Neural progenitor cell (in vitro differentiated cells): ENCODE data around the gene TPSAB1. TPM values are rescaled to one million over a fixed set of nuclear protein-coding genes. Genes with fewer than 3 reads are reported as not detected.

Experiments
- DNase-seq: peaks from one replicate; pipeline ENCODE4 v3.0.0-alpha.2; 2016; ENCODE audit warnings: low spot score
- H2AFZ ChIP-seq: fragments of 200-600 bp; sonication (generic); replicated peaks from 2 replicates; pipeline ENCODE4 v1.6.1; 2016; ENCODE audit warnings: antibody characterized with exemption
- H3F3A ChIP-seq: fragments of 200-600 bp; sonication (generic); 2 replicates; pipeline ENCODE4 v1.6.1; 2016; ENCODE audit warnings: antibody characterized with exemption, low read depth
- H3K27ac ChIP-seq: fragments of 200-600 bp; sonication (generic); 2 replicates; pipeline ENCODE4 v1.5.1; 2016; ENCODE audit warnings: mild to moderate bottlenecking
- H3K27me3 ChIP-seq: fragments of 200-600 bp; sonication (generic); 2 replicates; pipeline ENCODE4 v1.6.1; 2016; ENCODE audit warnings: mild to moderate bottlenecking, moderate library complexity
- H3K36me3 ChIP-seq: fragments of 200-600 bp; sonication (generic); 2 replicates; pipeline ENCODE4 v1.5.1; 2016
- H3K4me1 ChIP-seq: fragments of 200-600 bp; sonication (generic); 2 replicates; pipeline ENCODE4 v1.6.1; 2016; ENCODE audit warnings: mixed run types
- H3K4me2 ChIP-seq: fragments of 200-600 bp; sonication (generic); 2 replicates; pipeline ENCODE4 v1.6.1; 2016
- H3K4me3 ChIP-seq: fragments of 200-600 bp; sonication (generic); 2 replicates; pipeline ENCODE4 v1.5.1; 2016
- H3K79me2 ChIP-seq: fragments of 200-600 bp; sonication (generic); 2 replicates; pipeline ENCODE4 v1.6.1; 2016; ENCODE audit warnings: low read depth
- H3K9ac ChIP-seq: fragments of 200-600 bp; sonication (generic); 2 replicates; pipeline ENCODE4 v1.6.1; 2016
- H3K9me3 ChIP-seq: fragments of 200-600 bp; sonication (generic); 2 replicates; pipeline ENCODE4 v1.5.1; 2016; ENCODE audit warnings: low read depth
- H4K20me1 ChIP-seq: fragments of 200-600 bp; sonication (generic); 2 replicates; pipeline ENCODE4 v1.6.1; 2016; ENCODE audit warnings: low read depth
- H3K27ac Mint-ChIP-seq: 3 replicates; pipeline ENCODE4 v1.8.0; 2021; ENCODE audit warnings: mixed read lengths
- H3K27me3 Mint-ChIP-seq: 2 replicates; pipeline ENCODE4 v1.8.0; 2022; ENCODE audit warnings: low read depth, mild to moderate bottlenecking, inconsistent platforms, moderate library complexity, mixed read lengths; ENCODE audit not compliant: insufficient read depth
- H3K36me3 Mint-ChIP-seq: 3 replicates; pipeline ENCODE4 v1.8.0; 2021; ENCODE audit warnings: mixed read lengths
- H3K4me1 Mint-ChIP-seq: 3 replicates; pipeline ENCODE4 v1.8.0; 2021; ENCODE audit warnings: mixed read lengths
- H3K4me3 Mint-ChIP-seq: 3 replicates; pipeline ENCODE4 v1.8.0; 2021; ENCODE audit warnings: mild to moderate bottlenecking, moderate library complexity, mixed read lengths
- H3K9me3 Mint-ChIP-seq: 3 replicates; pipeline ENCODE4 v1.8.0; 2020; ENCODE audit warnings: mixed read lengths
- CTCF ChIP-seq: fragments of 200-600 bp; sonication (generic); IDR thresholded peaks from 2 replicates; pipeline ENCODE4 v1.5.1; 2017; ENCODE audit warnings: antibody characterized with exemption, mild to moderate bottlenecking
- EZH2 ChIP-seq: fragments of 200-600 bp; sonication (generic); IDR thresholded peaks from 2 replicates; pipeline ENCODE4 v1.6.1; 2017; ENCODE audit warnings: antibody characterized with exemption, mild to moderate bottlenecking, moderate library complexity
- EZH2phosphoT487 ChIP-seq: fragments of 200-600 bp; sonication (generic); IDR thresholded peaks from 2 replicates; pipeline ENCODE4 v1.6.1; 2017; ENCODE audit warnings: antibody characterized with exemption
- total RNA-seq: library from RNA; depleted of rRNA; stranded (reverse); fragments of >200 nt; gene quantifications from 2 replicates; pipeline ENCODE4 v1.2.3, GENCODE V29; 2015; ENCODE audit warnings: low replicate concordance

The TPSAB1 gene
- total RNA-seq, 1 donor from 2014 or later, result not detected

- no peak for DNase-seq
- H3K9ac ChIP-seq, result no peak overlapping the region
Measured at GRCh38 chr16:1210461-1210860, 30.0 kb upstream of the TPSAB1 start.

GRCh38 chr16:1211451-1212268 is 28.8 kb upstream of the TPSAB1 start:
- H3K4me3 ChIP-seq, result no peak overlapping the region
- H3K79me2 ChIP-seq, result no peaks in the 10 kb centered on the region
- no peaks in the 10 kb centered on the region for H3K9me3 ChIP-seq
- no peaks in the 10 kb centered on the region for H3F3A ChIP-seq
- Mint-ChIP-seq H3K27ac (no peak overlapping the region), H3K4me3 (no peak overlapping the region), H3K4me1 (no peaks in the 10 kb centered on the region), H3K9me3 (no peaks in the 10 kb centered on the region), H3K36me3 (no peaks in the 10 kb centered on the region), H3K27me3 (no peaks in the 10 kb centered on the region)
- no peaks in the 10 kb centered on the region for H3K4me1 ChIP-seq
- H3K36me3 ChIP-seq, result no peaks in the 10 kb centered on the region
- no peak for DNase-seq
- no peaks in the 10 kb centered on the region for H4K20me1 ChIP-seq
- H3K27me3 ChIP-seq, result no peaks in the 10 kb centered on the region
- H3K4me2 ChIP-seq, result no peak overlapping the region
- no peak overlapping the region for H2AFZ ChIP-seq
- no peak for TF ChIP-seq EZH2
- no peak for TF ChIP-seq CTCF
- TF ChIP-seq EZH2phosphoT487, result no peak
- no peak overlapping the region for H3K27ac ChIP-seq
- H3K9ac ChIP-seq, result no peak overlapping the region

More at GRCh38 chr16:1210461-1210860, 30.0 kb upstream of the TPSAB1 start:
- TF ChIP-seq EZH2phosphoT487 (no peak), EZH2 (no peak), CTCF (no peak)
- H3K4me1 ChIP-seq, result no peaks in the 10 kb centered on the region
- Mint-ChIP-seq H3K4me3 (no peak overlapping the region), H3K36me3 (no peaks in the 10 kb centered on the region), H3K27me3 (no peaks in the 10 kb centered on the region), H3K27ac (no peak overlapping the region), H3K4me1 (no peaks in the 10 kb centered on the region), H3K9me3 (no peaks in the 10 kb centered on the region)
- H3K4me3 ChIP-seq, result no peak overlapping the region
- no peak overlapping the region for H2AFZ ChIP-seq
- no peaks in the 10 kb centered on the region for H3F3A ChIP-seq
- H3K27me3 ChIP-seq, result no peaks in the 10 kb centered on the region
- no peaks in the 10 kb centered on the region for H3K9me3 ChIP-seq
- H3K79me2 ChIP-seq, result no peaks in the 10 kb centered on the region
- no peak overlapping the region for H3K4me2 ChIP-seq
- no peaks in the 10 kb centered on the region for H3K36me3 ChIP-seq
- H4K20me1 ChIP-seq, result peaks cover 4% of the 10 kb centered on the region
- no peak overlapping the region for H3K27ac ChIP-seq

- Histone ChIP-seq H3K4me1 (no peaks in the 10 kb centered on the region), H3K4me2 (no peak overlapping the region), H3K4me3 (no peak overlapping the region), H4K20me1 (no peaks in the 10 kb centered on the region), H3K27ac (no peak overlapping the region), H3K9ac (no peak overlapping the region), H3K36me3 (no peaks in the 10 kb centered on the region), H3K27me3 (no peaks in the 10 kb centered on the region), H3K79me2 (no peaks in the 10 kb centered on the region), H3K9me3 (no peaks in the 10 kb centered on the region), H2AFZ (no peak overlapping the region), H3F3A (no peaks in the 10 kb centered on the region)
- Mint-ChIP-seq H3K27ac (no peak overlapping the region), H3K27me3 (no peaks in the 10 kb centered on the region), H3K4me3 (no peak overlapping the region), H3K36me3 (no peaks in the 10 kb centered on the region), H3K4me1 (no peaks in the 10 kb centered on the region), H3K9me3 (no peaks in the 10 kb centered on the region)
- DNase-seq, result no peak
- TF ChIP-seq EZH2 (no peak), CTCF (no peak), EZH2phosphoT487 (no peak)
Measured at GRCh38 chr16:1212616-1213194, 27.8 kb upstream of the TPSAB1 start.
